ENCODE measurements around the gene SPAG16. TPM values are rescaled to one million over a fixed set of nuclear protein-coding genes. Genes with fewer than 3 reads are reported as not detected.

SPAG16 gene
- total RNA-seq, 1 experiment from 2014 or later = 30.0 TPM

DNA sequence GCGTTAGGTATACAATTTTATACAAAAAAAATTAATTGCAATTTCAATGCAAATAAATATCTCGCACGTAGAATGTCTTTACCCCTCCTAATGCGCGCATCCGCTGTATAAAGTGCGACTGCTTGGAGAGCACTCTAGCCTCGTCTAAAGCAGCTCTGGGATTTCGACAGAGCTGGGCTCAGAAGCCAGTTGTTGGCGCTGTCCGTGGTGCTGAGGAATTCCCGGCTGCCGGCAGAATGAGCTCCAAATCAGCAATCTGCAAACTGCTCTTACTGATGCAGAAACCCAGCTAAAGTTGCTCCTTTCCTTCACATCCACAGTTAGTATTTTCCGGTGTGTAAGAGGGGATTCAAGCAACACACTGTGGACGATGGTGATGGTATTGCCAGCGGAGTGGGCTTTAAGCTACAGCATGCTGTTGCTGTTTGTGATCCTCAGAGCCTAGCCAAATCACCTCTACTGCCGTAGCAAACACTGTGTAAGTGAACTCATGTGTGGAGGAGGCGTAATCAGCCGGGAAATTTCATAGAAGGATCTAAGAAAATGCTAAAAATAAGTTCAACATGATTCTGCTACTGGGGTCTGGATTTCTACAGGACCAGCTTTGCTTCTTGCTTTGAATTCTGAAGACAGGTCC is 1126.8 kb downstream of the SPAG16 start, which contains the start of gene VWC2L:
Gene VWC2L, plus strand, starts transcription at position 137 of the 637 bp plus-strand sequence. CDS start 3,140 bp downstream, outside the sequence.
- no peak within 1 kb of the TSS for H2AFZ ChIP-seq
- H3K79me2 ChIP-seq (ENCODE audit: low read depth) = no peaks in the 10 kb centered on the region
- no peaks in the 10 kb centered on the region for H3K4me1 ChIP-seq (replicated peaks; ENCODE audit: insufficient read depth)
- no peak within 1 kb of the TSS for H3K4me2 ChIP-seq
- POLR2A ChIA-PET (ENCODE audit: unreplicated experiment) = no interaction called here
- H3K9me3 ChIP-seq (ENCODE audit: insufficient read depth, low read depth) = no peaks in the 10 kb centered on the region
- no peak within 1 kb of the TSS for H3K4me3 ChIP-seq
- no peaks in the 10 kb centered on the region for H3K36me3 ChIP-seq (ENCODE audit: low read depth)
- H3F3A ChIP-seq (ENCODE audit: insufficient read depth, low read depth) = no peaks in the 10 kb centered on the region
- DNase-seq = peak; percentile 47 to 75
- no peaks in the 10 kb centered on the region for H3K9me2 ChIP-seq (ENCODE audit: insufficient read depth)
- H3K27ac ChIP-seq = no peak within 1 kb of the TSS
- H4K20me1 ChIP-seq (ENCODE audit: insufficient read depth) = no peaks in the 10 kb centered on the region
- no peaks in the 10 kb centered on the region for H3K27me3 ChIP-seq (ENCODE audit: insufficient read depth, low read depth)
- no peak for TF ChIP-seq EZH2 (IDR thresholded peaks at IDR 0.05; ENCODE audit: low read depth)
- TF ChIP-seq, protein P1, sequence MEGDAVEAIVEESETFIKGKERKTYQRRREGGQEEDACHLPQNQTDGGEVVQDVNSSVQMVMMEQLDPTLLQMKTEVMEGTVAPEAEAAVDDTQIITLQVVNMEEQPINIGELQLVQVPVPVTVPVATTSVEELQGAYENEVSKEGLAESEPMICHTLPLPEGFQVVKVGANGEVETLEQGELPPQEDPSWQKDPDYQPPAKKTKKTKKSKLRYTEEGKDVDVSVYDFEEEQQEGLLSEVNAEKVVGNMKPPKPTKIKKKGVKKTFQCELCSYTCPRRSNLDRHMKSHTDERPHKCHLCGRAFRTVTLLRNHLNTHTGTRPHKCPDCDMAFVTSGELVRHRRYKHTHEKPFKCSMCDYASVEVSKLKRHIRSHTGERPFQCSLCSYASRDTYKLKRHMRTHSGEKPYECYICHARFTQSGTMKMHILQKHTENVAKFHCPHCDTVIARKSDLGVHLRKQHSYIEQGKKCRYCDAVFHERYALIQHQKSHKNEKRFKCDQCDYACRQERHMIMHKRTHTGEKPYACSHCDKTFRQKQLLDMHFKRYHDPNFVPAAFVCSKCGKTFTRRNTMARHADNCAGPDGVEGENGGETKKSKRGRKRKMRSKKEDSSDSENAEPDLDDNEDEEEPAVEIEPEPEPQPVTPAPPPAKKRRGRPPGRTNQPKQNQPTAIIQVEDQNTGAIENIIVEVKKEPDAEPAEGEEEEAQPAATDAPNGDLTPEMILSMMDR (conservative IDR thresholded peaks at IDR 0.05) = no peak
- BruUV-seq (replicated peaks) = no TSS peak
- intact Hi-C loops (cut with micrococcal nuclease; ENCODE audit: unreplicated experiment) = loop anchor here (10.0 kb wide), 1 partner anchor 606 kb away; no protein-coding TSS in a partner anchor
- CTCF ChIA-PET = interaction anchor here (0.5 to 0.9 kb wide), 4 partner anchors 63 to 355 kb away, joined by 3 to 7 read pairs (median 5); no protein-coding TSS in a partner anchor

DNA sequence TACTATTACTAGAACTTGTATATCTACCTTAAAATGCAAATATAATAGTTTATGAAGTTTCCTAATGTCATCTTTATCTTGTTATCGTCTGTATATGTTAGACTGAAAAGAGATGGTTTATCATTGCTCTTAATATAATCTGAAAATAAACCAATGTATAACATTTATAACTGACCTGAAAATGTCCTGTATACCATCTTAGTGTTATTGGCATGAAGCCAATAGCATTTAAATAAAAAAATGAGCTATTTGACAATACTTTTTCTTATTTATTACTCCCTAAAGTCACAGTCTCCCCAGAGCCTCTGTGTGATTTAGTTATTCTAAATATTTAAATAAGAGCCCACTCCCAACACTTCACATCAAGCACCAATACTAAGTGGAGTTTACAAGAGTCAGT is 1128.4 kb downstream of the SPAG16 start:
- ChIA-PET CTCF (no interaction called here), POLR2A (ENCODE audit: unreplicated experiment) (no interaction called here)
- H3K36me3 ChIP-seq (ENCODE audit: low read depth) = no peaks in the 10 kb centered on the region
- intact Hi-C loops (cut with micrococcal nuclease; ENCODE audit: unreplicated experiment) = loop anchor here (10.0 kb wide), 1 partner anchor 608 kb away; no protein-coding TSS in a partner anchor
- BruUV-seq (replicated peaks) = no TSS peak
- no peaks in the 10 kb centered on the region for H3K27me3 ChIP-seq (ENCODE audit: insufficient read depth, low read depth)
- TF ChIP-seq EZH2 (IDR thresholded peaks at IDR 0.05; ENCODE audit: low read depth) = no peak
- TF ChIP-seq, protein P1 (conservative IDR thresholded peaks at IDR 0.05) = no peak
- no peak overlapping the region for H3K27ac ChIP-seq
- H4K20me1 ChIP-seq (ENCODE audit: insufficient read depth) = no peaks in the 10 kb centered on the region
- no peak for DNase-seq
- H3K4me1 ChIP-seq (replicated peaks; ENCODE audit: insufficient read depth) = no peaks in the 10 kb centered on the region
- no peaks in the 10 kb centered on the region for H3K9me3 ChIP-seq (ENCODE audit: insufficient read depth, low read depth)
- no peak overlapping the region for H2AFZ ChIP-seq
- no peaks in the 10 kb centered on the region for H3F3A ChIP-seq (ENCODE audit: insufficient read depth, low read depth)
- H3K4me3 ChIP-seq = no peak overlapping the region
- no peaks in the 10 kb centered on the region for H3K79me2 ChIP-seq (ENCODE audit: low read depth)
- no peaks in the 10 kb centered on the region for H3K9me2 ChIP-seq (ENCODE audit: insufficient read depth)
- H3K4me2 ChIP-seq = no peak overlapping the region

DNA sequence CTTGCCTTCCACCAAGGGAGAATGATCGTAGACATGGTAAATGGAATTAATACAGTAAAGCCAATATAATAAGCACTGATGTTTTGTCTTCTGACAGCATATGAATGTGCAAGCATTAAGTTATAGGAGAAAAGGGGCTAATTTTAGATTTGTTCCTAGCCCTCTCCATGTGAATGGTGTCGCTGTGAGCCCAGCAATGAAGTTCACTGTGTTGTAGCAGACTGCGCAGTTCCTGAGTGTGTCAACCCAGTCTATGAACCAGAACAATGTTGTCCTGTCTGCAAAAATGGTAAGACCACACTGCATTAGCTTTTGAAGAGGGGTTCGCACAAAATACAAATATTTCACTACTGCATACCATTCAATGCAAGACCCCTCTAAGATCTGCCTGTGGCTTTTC is 1152.2 kb downstream of the SPAG16 start:
- no peak overlapping the region for H2AFZ ChIP-seq
- H3K9me3 ChIP-seq (ENCODE audit: insufficient read depth, low read depth) = no peaks in the 10 kb centered on the region
- no peaks in the 10 kb centered on the region for H3K27me3 ChIP-seq (ENCODE audit: insufficient read depth, low read depth)
- DNase-seq = no peak
- no peaks in the 10 kb centered on the region for H3K9me2 ChIP-seq (ENCODE audit: insufficient read depth)
- no peak overlapping the region for H3K4me3 ChIP-seq
- intact Hi-C loops (cut with micrococcal nuclease; ENCODE audit: unreplicated experiment) = no loop called here
- POLR2A ChIA-PET (ENCODE audit: unreplicated experiment) = no interaction called here
- CTCF ChIA-PET = no interaction called here
- H3K27ac ChIP-seq = no peak overlapping the region
- no peak overlapping the region for H3K4me2 ChIP-seq
- H3F3A ChIP-seq (ENCODE audit: insufficient read depth, low read depth) = no peaks in the 10 kb centered on the region
- H3K79me2 ChIP-seq (ENCODE audit: low read depth) = no peaks in the 10 kb centered on the region
- H3K36me3 ChIP-seq (ENCODE audit: low read depth) = no peaks in the 10 kb centered on the region
- H3K4me1 ChIP-seq (replicated peaks; ENCODE audit: insufficient read depth) = no peaks in the 10 kb centered on the region
- H4K20me1 ChIP-seq (ENCODE audit: insufficient read depth) = no peaks in the 10 kb centered on the region
- TF ChIP-seq, protein P1 (conservative IDR thresholded peaks at IDR 0.05) = no peak
- no peak for TF ChIP-seq EZH2 (IDR thresholded peaks at IDR 0.05; ENCODE audit: low read depth)
- BruUV-seq (replicated peaks) = no TSS peak

All from PC-9 (cell line).